Neural cell (in vitro differentiated cells): ENCODE results near the gene ATP6V1B1. TPM values are rescaled to one million over a fixed set of nuclear protein-coding genes. Genes with fewer than 3 reads are reported as not detected.
A peak's percentile ranks its signal among the peaks of the same experiment; 100 is the strongest.

Source experiments
- H2AFZ ChIP-seq: fragments of 200-600, 300-800 bp; sonication (generic), shearing (Covaris generic); 2 replicates; pipeline ENCODE4 v1.6.0; 2014; ENCODE audit warnings: low read depth, mild to moderate bottlenecking, antibody characterized with exemption, low read length, moderate library complexity
- H3F3A ChIP-seq: fragments of 200-600 bp; shearing (Covaris generic); 2 replicates; pipeline ENCODE4 v1.6.1; 2016; ENCODE audit warnings: mild to moderate bottlenecking, moderate library complexity, mixed read lengths, antibody characterized with exemption, low read length; ENCODE audit not compliant: insufficient read depth, poor library complexity, severe bottlenecking
- H3K27ac ChIP-seq: fragments of 200-600, 300-800 bp; sonication (generic), shearing (Covaris generic); 2 replicates; pipeline ENCODE4 v1.5.1; 2014; ENCODE audit warnings: mild to moderate bottlenecking, low read length, moderate library complexity
- H3K27me3 ChIP-seq: fragments of 300-800, 200-600 bp; sonication (generic), shearing (Covaris generic); 2 replicates; pipeline ENCODE4 v1.6.0; 2014; ENCODE audit warnings: mild to moderate bottlenecking, low read depth, low read length, moderate library complexity; ENCODE audit not compliant: insufficient read depth
- H3K36me3 ChIP-seq: fragments of 300-800, 200-600 bp; sonication (generic), shearing (Covaris generic); 2 replicates; pipeline ENCODE4 v1.5.1; 2014; ENCODE audit warnings: mild to moderate bottlenecking, antibody characterized with exemption, low read length, moderate library complexity; ENCODE audit not compliant: insufficient read depth
- H3K4me2 ChIP-seq: fragments of 300-800, 200-600 bp; sonication (generic), shearing (Covaris generic); 2 replicates; pipeline ENCODE4 v1.6.0; 2014; ENCODE audit warnings: mild to moderate bottlenecking, low read length
- H3K4me3 ChIP-seq: fragments of 300-800, 200-600 bp; sonication (generic), shearing (Covaris generic); 2 replicates; pipeline ENCODE4 v1.5.1; 2014; ENCODE audit warnings: mild to moderate bottlenecking, low read length, moderate library complexity
- H3K79me2 ChIP-seq: fragments of 200-600 bp; shearing (Covaris generic); replicated peaks from 2 replicates; pipeline ENCODE4 v1.6.0; 2014; ENCODE audit warnings: mild to moderate bottlenecking, low read length, moderate library complexity; ENCODE audit not compliant: insufficient read depth
- H3K9ac ChIP-seq: fragments of 300-800, 200-600 bp; sonication (generic), shearing (Covaris generic); 2 replicates; pipeline ENCODE4 v1.6.1; 2016; ENCODE audit warnings: mild to moderate bottlenecking, low read length, mixed read lengths
- H3K9me2 ChIP-seq: fragments of 200-600 bp; shearing (Covaris generic); 2 replicates; pipeline ENCODE4 v1.6.1; 2016; ENCODE audit warnings: mild to moderate bottlenecking, low read length, mixed read lengths; ENCODE audit not compliant: insufficient read depth
- H3K9me3 ChIP-seq: fragments of 200-600, 300-800 bp; sonication (generic), shearing (Covaris generic); 2 replicates; pipeline ENCODE4 v1.6.1; 2016; ENCODE audit warnings: mild to moderate bottlenecking, mixed run types, low read length, moderate library complexity, mixed read lengths
- H4K20me1 ChIP-seq: fragments of 200-600 bp; shearing (Covaris generic); 2 replicates; pipeline ENCODE4 v1.6.1; 2016; ENCODE audit warnings: mild to moderate bottlenecking, mixed run types; ENCODE audit not compliant: insufficient read depth
- CTCF ChIP-seq: fragments of 450-650 bp; IDR thresholded peaks from 2 replicates; pipeline ENCODE4 v1.5.1; 2014; ENCODE audit warnings: antibody characterized with exemption, mild to moderate bottlenecking, moderate library complexity; ENCODE audit not compliant: poor library complexity, severe bottlenecking
- EP300 ChIP-seq: fragments of 450-650 bp; conservative IDR thresholded peaks from 2 replicates; pipeline ENCODE4 v1.6.1; 2014; ENCODE audit warnings: antibody characterized with exemption, mild to moderate bottlenecking, moderate library complexity; ENCODE audit not compliant: poor library complexity, severe bottlenecking
- EZH2 ChIP-seq: fragments of 200-600, 300-800 bp; shearing (Covaris generic), sonication (generic); IDR thresholded peaks from 2 replicates; pipeline ENCODE4 v1.6.1; 2014; ENCODE audit warnings: antibody characterized with exemption, low read length, borderline replicate concordance, mild to moderate bottlenecking; ENCODE audit not compliant: insufficient read depth, poor library complexity, severe bottlenecking
- MXI1 ChIP-seq: fragments of 450-650 bp; conservative IDR thresholded peaks from 2 replicates; pipeline ENCODE4 v1.6.1; 2014; ENCODE audit warnings: antibody characterized with exemption, mild to moderate bottlenecking; ENCODE audit not compliant: poor library complexity, severe bottlenecking
- POLR2AphosphoS5 ChIP-seq: IDR thresholded peaks from 2 replicates; pipeline ENCODE4 v1.6.1; 2012
- RAD21 ChIP-seq: fragments of 450-650 bp; conservative IDR thresholded peaks from 2 replicates; pipeline ENCODE4 v1.6.1; 2014; ENCODE audit warnings: antibody characterized with exemption, mild to moderate bottlenecking, moderate library complexity
- REST ChIP-seq: IDR thresholded peaks from 2 replicates; pipeline ENCODE4 v1.6.1; 2012; ENCODE audit warnings: borderline replicate concordance
- SMC3 ChIP-seq: fragments of 450-650 bp; conservative IDR thresholded peaks from 2 replicates; pipeline ENCODE4 v1.6.1; 2014; ENCODE audit warnings: antibody characterized with exemption, mild to moderate bottlenecking, moderate library complexity; ENCODE audit not compliant: poor library complexity
- TAF1 ChIP-seq: IDR thresholded peaks from 2 replicates; pipeline ENCODE4 v1.6.1; 2012; ENCODE audit warnings: low read depth
- polyA plus RNA-seq: library from polyadenylated mRNA; depleted of rRNA; stranded (reverse); fragments of >200 nt; gene quantifications from 2 replicates; pipeline ENCODE4 v1.2.3, GENCODE V29; 2014

ATP6V1B1 gene
- polyA plus RNA-seq, 1 donor from 2014 or later, result 0.12 TPM

- TF ChIP-seq RAD21 (no peak), CTCF (no peak), EZH2 (no peak), EP300 (no peak), POLR2AphosphoS5 (no peak), MXI1 (no peak), SMC3 (no peak), REST (no peak), TAF1 (no peak)
- H3K4me2 ChIP-seq, result no peak overlapping the region
- no peaks in the 10 kb centered on the region for H3K9me2 ChIP-seq
- H4K20me1 ChIP-seq, result no peaks in the 10 kb centered on the region
- H3K36me3 ChIP-seq, result no peaks in the 10 kb centered on the region
- no peaks in the 10 kb centered on the region for H3K79me2 ChIP-seq
- no peak overlapping the region for H2AFZ ChIP-seq
- H3K27me3 ChIP-seq, result peaks cover 1% of the 10 kb centered on the region
- H3K4me3 ChIP-seq, result no peak overlapping the region
- peaks cover 3% of the 10 kb centered on the region for H3K9me3 ChIP-seq
- H3F3A ChIP-seq, result no peaks in the 10 kb centered on the region
- H3K27ac ChIP-seq, result no peak overlapping the region
- no peak overlapping the region for H3K9ac ChIP-seq
Observed at GRCh38 chr2:70918016-70918415, 17.7 kb upstream of the ATP6V1B1 start.

- Histone ChIP-seq H3F3A (no peaks in the 10 kb centered on the region), H3K36me3 (no peaks in the 10 kb centered on the region), H3K4me2 (no peak overlapping the region), H3K4me3 (no peak overlapping the region), H3K27me3 (no peaks in the 10 kb centered on the region), H3K27ac (no peak overlapping the region), H3K9ac (no peak overlapping the region), H4K20me1 (no peaks in the 10 kb centered on the region), H3K9me3 (peaks cover 3% of the 10 kb centered on the region), H3K79me2 (no peaks in the 10 kb centered on the region), H3K9me2 (no peaks in the 10 kb centered on the region), H2AFZ (no peak overlapping the region)
- peak; percentile 26 for TF ChIP-seq SMC3
- peak; percentile 37 for TF ChIP-seq CTCF
- TF ChIP-seq EZH2, result no peak
Observed at GRCh38 chr2:70919672-70920366, 15.9 kb upstream of the ATP6V1B1 start.
